ENCODE results near the gene CREG1.
A peak's percentile ranks its signal among the peaks of the same experiment; 100 is the strongest.

The CREG1 gene

GRCh38 chr1:167532964-167533824, 20.4 kb downstream of the CREG1 start:
- no peak for DNase-seq (ENCODE audit: low spot score)

DNA sequence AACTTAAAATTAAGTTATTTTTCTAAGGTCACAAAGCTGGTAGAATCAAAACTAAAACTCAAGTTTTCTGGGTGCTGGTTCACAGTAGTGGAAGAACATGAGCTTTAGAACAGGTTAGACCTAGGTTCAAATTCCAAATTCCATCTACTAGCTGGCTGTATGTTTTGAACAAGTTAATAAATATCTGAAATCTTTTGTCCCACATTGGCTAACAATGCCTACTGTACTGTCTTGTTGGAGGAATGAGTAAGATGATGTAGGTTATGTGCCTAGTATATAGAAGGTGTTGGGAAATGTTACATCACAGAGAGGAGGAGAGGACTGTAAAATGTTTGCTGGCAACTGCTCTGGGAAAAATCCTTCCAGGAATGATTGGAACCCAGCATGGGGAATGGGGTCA, 21.2 kb downstream of the CREG1 start:
- no peak for DNase-seq (ENCODE audit: low spot score)

GRCh38 chr1:167529829-167530474, 23.6 kb downstream of the CREG1 start:
- no peak for DNase-seq (ENCODE audit: low spot score)

DNA sequence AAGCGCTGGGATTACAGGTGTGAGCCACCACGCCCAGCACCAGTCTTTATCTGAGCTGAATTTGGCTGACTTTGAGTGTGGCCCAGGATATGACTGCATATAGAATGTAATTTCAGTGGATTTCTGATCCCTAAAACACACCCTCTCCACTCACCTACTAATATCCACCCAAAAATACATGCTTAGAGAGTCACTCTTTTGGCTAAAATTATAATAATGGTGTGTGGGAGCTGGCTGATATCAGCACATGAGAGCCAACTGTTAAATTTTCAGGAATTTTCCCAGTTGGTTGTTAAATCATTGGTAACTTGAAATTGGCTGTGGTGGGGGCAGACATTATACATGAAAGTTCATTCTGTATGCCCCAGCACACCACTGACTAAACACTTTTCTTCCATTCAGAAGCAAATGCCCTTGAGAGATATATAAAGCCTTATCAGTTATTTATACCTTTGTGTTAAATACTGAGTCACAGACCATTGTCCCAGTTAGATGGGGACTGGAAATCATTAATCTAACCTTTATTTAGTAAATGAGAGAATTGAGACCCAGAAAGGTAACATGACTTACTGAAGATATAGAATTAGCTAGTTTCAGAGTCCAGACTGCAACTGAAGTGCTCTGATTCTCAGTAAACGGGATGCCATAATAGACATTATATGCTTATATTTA, 25.4 kb downstream of the CREG1 start:
- DNase-seq (ENCODE audit: low spot score), result no peak

GRCh38 chr1:167526667-167527383, 26.7 kb downstream of the CREG1 start:
- no peak for DNase-seq (ENCODE audit: low spot score)

DNA sequence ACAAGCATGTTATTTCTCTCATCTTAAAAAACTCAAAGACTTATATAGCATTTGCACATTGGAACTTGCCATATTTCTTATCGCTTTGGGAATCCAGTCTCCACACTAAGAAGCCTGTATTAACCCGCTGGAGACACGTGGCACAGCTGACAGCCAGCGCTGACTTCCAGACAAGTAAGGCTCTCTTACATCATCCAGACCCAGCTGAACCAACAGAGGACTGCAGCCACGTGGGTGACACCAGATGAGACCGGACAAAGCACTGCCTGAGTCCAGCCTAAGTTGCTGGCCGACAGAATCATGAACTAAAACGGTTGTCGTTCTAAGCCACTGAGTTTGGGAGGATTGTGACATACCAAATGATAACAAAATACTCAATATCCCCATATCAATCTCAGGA, 28.9 kb downstream of the CREG1 start:
- DNase-seq (ENCODE audit: low spot score), result no peak

GRCh38 chr1:167522246-167522645, 31.3 kb downstream of the CREG1 start:
- no peak for DNase-seq (ENCODE audit: low spot score)

- no peak for DNase-seq (ENCODE audit: low spot score)
Observed at GRCh38 chr1:167520711-167521206, 32.8 kb downstream of the CREG1 start.

- DNase-seq (ENCODE audit: low spot score), result peak; percentile 88
Observed at GRCh38 chr1:167518331-167518700, 35.2 kb downstream of the CREG1 start, which contains the start of gene CD247. Gene CD247 (minus strand): TSS chr1:167518529. CDS start chr1:167518465, 64 bp downstream.

DNA sequence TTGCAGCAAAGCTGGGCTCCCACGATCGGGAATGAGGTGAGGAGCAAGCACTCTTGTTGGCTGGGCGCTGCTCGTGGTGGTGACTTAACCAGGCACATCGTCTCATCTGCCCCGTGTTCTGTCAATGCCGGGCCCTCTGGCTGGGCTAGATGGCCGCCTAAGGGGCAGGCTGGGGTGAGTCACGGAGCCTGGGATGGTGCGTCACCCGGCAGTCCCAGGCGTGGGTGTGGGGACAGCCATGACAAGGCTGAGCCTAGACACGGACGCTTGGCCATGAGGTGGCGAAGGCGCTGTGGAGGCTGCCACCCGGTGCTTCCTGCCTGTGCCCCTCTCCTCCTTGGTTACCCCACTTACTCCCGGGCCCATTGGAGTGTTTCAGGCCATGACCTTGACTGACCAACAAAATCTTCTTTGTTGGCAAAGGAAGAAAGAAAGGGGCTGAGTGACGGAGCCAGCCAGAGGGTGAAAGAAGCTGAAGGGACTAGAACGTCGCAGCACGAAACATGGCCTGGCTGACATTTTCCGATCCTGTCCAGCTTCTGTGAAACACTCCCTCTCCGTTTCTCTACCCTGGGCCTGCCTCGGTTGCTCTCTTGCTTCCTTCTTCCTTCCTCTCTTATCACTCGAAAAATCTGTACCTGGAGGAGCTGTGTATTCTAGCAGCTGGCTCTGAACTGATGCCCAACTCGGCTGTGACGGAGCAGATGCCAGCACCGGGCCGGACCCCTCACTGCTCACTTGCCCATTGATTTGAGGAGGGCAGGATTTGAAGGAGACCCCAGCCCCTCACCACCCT, 35.8 kb downstream of the CREG1 start:
- peak; percentile 80 for DNase-seq (ENCODE audit: low spot score)

DNA sequence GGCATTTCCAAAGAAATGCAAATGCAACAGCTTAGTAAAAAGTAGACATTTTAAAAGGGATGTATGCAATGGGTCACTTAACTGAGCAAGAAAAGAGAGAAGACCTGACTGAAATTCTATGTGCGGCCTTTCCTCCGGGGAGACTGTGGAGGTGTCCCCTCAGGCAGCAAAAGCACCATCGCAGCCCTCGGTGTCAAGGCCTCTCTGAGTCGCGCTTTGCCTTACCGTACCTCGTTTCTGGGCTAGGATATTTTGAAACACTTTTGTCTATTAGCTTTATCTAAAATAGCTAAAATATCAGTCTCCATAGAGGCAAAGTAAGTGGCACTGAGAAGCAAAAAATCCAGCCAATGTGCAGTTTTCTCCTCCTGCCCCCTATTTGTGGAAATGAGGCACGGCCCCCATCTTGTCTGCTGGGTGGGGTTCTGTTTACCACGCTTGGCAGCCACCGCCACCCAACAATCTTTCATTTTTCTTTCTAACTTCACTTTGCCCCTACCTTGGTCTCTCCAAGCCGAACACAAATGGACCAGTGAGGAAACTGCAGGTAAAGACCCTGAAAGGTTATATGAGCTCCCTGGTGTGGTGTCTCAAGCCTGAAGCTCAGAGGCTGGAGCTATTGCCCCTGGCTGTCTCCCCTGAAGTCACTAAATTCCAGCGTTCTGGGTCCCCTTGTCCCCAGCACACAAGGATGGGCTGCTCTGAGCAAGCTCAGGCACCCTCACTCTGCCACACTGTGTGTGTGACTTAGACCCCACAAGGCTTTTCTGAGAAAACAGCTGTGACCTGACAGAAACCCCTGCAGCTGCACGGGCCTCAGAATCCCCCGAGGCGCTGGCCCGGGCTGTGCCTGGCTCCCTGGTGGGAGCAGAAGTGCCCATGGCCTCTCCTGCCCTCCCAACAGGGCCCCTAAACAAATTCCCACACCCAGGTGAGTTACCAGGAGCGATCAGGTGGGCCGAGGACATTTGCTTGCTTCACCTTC, 36.9 kb downstream of the CREG1 start:
- DNase-seq (ENCODE audit: low spot score), result peak; percentile 58

- no peak for DNase-seq (ENCODE audit: low spot score)
Observed at GRCh38 chr1:167515893-167516321, 37.7 kb downstream of the CREG1 start.

DNA sequence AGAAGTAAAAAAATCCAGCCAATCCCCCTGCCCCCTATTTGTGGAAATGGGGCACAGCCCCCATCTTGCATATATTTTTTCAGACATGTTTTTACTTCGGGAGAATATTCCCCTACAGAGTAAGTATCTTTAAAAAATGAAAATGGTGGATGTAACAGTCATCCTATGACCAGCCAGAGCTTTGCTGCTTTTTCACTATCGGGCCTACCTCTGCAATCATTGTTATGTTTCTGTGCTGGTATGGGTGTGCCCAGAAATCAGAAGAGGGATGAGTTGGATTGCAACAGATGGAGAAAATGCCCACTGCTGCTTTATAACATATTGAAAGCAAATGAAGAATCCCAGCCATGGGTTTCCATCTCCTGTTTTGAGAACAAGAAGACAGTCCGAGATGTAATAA, 38.1 kb downstream of the CREG1 start:
- DNase-seq (ENCODE audit: low spot score), result no peak

GRCh38 chr1:167514288-167514687, 39.3 kb downstream of the CREG1 start:
- DNase-seq (ENCODE audit: low spot score), result peak; percentile 50

- no peak for DNase-seq (ENCODE audit: low spot score)
Observed at GRCh38 chr1:167512046-167512654, 41.4 kb downstream of the CREG1 start.

GRCh38 chr1:167511374-167511986, 42.1 kb downstream of the CREG1 start:
- no peak for DNase-seq (ENCODE audit: low spot score)

GRCh38 chr1:167510881-167511280, 42.7 kb downstream of the CREG1 start:
- DNase-seq (ENCODE audit: low spot score), result no peak

DNA sequence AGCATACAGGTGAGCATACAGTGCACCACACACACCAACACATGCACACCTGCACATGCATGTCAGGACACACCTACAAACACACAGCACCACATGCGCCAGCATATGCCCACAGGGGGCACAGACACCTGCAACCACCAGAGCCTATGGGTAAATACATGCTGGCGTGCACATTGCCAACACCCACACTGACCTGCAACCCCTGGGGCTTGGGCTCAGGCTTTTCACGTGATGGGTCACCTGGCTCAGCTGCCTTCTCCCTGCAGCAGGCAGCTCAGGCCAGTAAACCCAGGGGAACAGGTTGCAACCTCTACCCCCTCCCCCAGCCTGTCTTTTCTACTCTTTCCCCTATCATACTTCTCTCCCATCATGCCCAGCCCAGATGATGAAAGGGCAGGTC, 43.3 kb downstream of the CREG1 start:
- no peak for DNase-seq (ENCODE audit: low spot score)

- DNase-seq (ENCODE audit: low spot score), result no peak
Observed at GRCh38 chr1:167509587-167509986, 44.0 kb downstream of the CREG1 start.
